HCT116 (cell line): ENCODE results near the gene CYP26B1. TPM values are rescaled to one million over a fixed set of nuclear protein-coding genes. Genes with fewer than 3 reads are reported as not detected.

Experiments used
- ATAC-seq: fragments of 200-7000 bp; cut with Tn5 transposase; 2 replicates; pipeline ENCODE4 v1.9.1; 2020; ENCODE audit warnings: mild to moderate bottlenecking, moderate library complexity
- BruUV-seq: library from RNA; stranded (reverse); fragments of 400-500 nt; replicated peaks from 2 replicates; lab custom pipeline; 2021; lab: Mats Ljungman, UMichigan
- CTCF ChIA-PET: fragments of 300-600 bp; sonication (Branson Sonifier 250); formaldehyde crosslinking; loops from one replicate; lab custom pipeline; 2021; ENCODE audit warnings: antibody characterized with exemption; lab: Charles Lee
- POLR2A ChIA-PET: fragments of 300-600, 350-600 bp; sonication (Branson Sonifier 250); formaldehyde crosslinking; loops from one replicate; lab custom pipeline; 2021; ENCODE audit warnings: antibody characterized with exemption; lab: Charles Lee
- RAD21 ChIA-PET, 2 experiments: fragments of 300-600 bp; sonication (Branson Sonifier 250); formaldehyde crosslinking; loops; one replicate each; lab custom pipeline; 2023; ENCODE audit warnings: low total read pairs in 2 of 2; ENCODE audit not compliant: uncharacterized antibody in 2 of 2, unreplicated experiment in 2 of 2, low non-redundant PET in 1 of 2; lab: Charles Lee
- DNase-seq: peaks from one replicate; pipeline ENCODE4 v3.0.0-alpha.2; 2010; ENCODE audit warnings: low read depth, low spot score
- H2AFZ ChIP-seq: fragments of 200-600 bp; shearing (Covaris generic), sonication (generic); 2 replicates; pipeline ENCODE4 v1.6.1; 2017; ENCODE audit warnings: low read depth, mixed run types, mixed read lengths, antibody characterized with exemption, low read length; ENCODE audit not compliant: poor library complexity, severe bottlenecking
- H3K27ac ChIP-seq: 2 replicates; pipeline ENCODE4 v1.5.1; 2012; ENCODE audit warnings: low read depth, low read length
- H3K27me3 ChIP-seq: fragments of 200-600 bp; sonication (generic); 2 replicates; pipeline ENCODE4 v1.6.1; 2016; ENCODE audit warnings: mixed run types, low read length, mixed read lengths; ENCODE audit not compliant: insufficient read depth
- H3K36me3 ChIP-seq, 2 experiments: fragments of 200-500 bp in 1 of 2; fragments of 200-600 bp in 1 of 2; sonication (Bioruptor generic) in 1 of 2; sonication (generic) in 1 of 2; 2 replicates each; pipeline versions ENCODE4 v1.5.1 to v1.6.1; 2014 to 2016; ENCODE audit warnings: low read length in 2 of 2, inconsistent platforms in 1 of 2, mixed read lengths in 1 of 2, mixed run types in 1 of 2; ENCODE audit not compliant: insufficient read depth in 2 of 2, control insufficient read depth in 1 of 2
- H3K4me1 ChIP-seq, 2 experiments: fragments of 200-600 bp in 1 of 2; sonication (generic) in 1 of 2; 2 replicates each; pipeline versions ENCODE4 v1.5.1 to v1.6.1; 2012 to 2017; ENCODE audit warnings: low read length in 2 of 2, inconsistent platforms in 1 of 2, mild to moderate bottlenecking in 1 of 2, mixed read lengths in 1 of 2, mixed run types in 1 of 2, moderate library complexity in 1 of 2; ENCODE audit not compliant: insufficient read depth in 2 of 2, control insufficient read depth in 1 of 2
- H3K4me2 ChIP-seq: fragments of 200-600 bp; sonication (generic); 2 replicates; pipeline ENCODE4 v1.6.1; 2017; ENCODE audit warnings: mixed run types, low read length, mixed read lengths
- H3K4me3 ChIP-seq, 2 experiments: fragments of 200-600 bp in 1 of 2; sonication (generic) in 1 of 2; replicated peaks in 1 of 2; 2 replicates each; pipeline ENCODE4 v1.5.1; 2011 to 2016; ENCODE audit warnings: low read length in 2 of 2, control low read depth in 1 of 2, low read depth in 1 of 2, mild to moderate bottlenecking in 1 of 2, mixed read lengths in 1 of 2, mixed run types in 1 of 2
- H3K79me2 ChIP-seq: fragments of 200-600 bp; sonication (generic); 2 replicates; pipeline ENCODE4 v1.6.1; 2017; ENCODE audit warnings: mild to moderate bottlenecking, mixed run types, low read length, moderate library complexity, mixed read lengths; ENCODE audit not compliant: insufficient read depth
- H3K9ac ChIP-seq: fragments of 200-600 bp; sonication (generic); 2 replicates; pipeline ENCODE4 v1.6.1; 2016; ENCODE audit warnings: low read length, mixed read lengths
- H3K9me2 ChIP-seq: fragments of 200-600 bp; sonication (generic), shearing (Covaris generic); 2 replicates; pipeline ENCODE4 v1.6.1; 2017; ENCODE audit warnings: mixed run types, mild to moderate bottlenecking, moderate library complexity; ENCODE audit not compliant: insufficient read depth
- H3K9me3 ChIP-seq, 2 experiments: fragments of 200-500 bp in 1 of 2; fragments of 200-600 bp in 1 of 2; sonication (Bioruptor generic) in 1 of 2; sonication (generic) in 1 of 2; 2 replicates each; pipeline ENCODE4 v1.6.1; 2014 to 2017; ENCODE audit warnings: low read length in 2 of 2, mixed read lengths in 2 of 2, inconsistent platforms in 1 of 2, low read depth in 1 of 2, mild to moderate bottlenecking in 1 of 2, mixed run types in 1 of 2, moderate library complexity in 1 of 2; ENCODE audit not compliant: control insufficient read depth in 1 of 2, insufficient read depth in 1 of 2
- H4K20me1 ChIP-seq: fragments of 200-600 bp; sonication (generic), shearing (Covaris generic); 2 replicates; pipeline ENCODE4 v1.6.1; 2017; ENCODE audit warnings: mixed run types, mild to moderate bottlenecking, moderate library complexity; ENCODE audit not compliant: insufficient read depth
- EGR1 ChIP-seq: IDR thresholded peaks from 2 replicates; pipeline ENCODE4 v1.6.1; 2012; ENCODE audit warnings: low read depth
- EZH2 ChIP-seq: fragments of 200-600 bp; sonication (generic); IDR thresholded peaks from 2 replicates; pipeline ENCODE4 v1.6.1; 2017; ENCODE audit warnings: antibody characterized with exemption, mixed run types
- FOSL1 ChIP-seq: IDR thresholded peaks from 2 replicates; pipeline ENCODE4 v1.6.1; 2012; ENCODE audit warnings: low read depth
- JUND ChIP-seq: IDR thresholded peaks from 2 replicates; pipeline ENCODE4 v1.6.1; 2012
- POLR2AphosphoS5 ChIP-seq: IDR thresholded peaks from 2 replicates; pipeline ENCODE4 v1.6.1; 2011; ENCODE audit warnings: mild to moderate bottlenecking, low read depth, low read length, moderate library complexity
- RAD21 ChIP-seq: IDR thresholded peaks from 2 replicates; pipeline ENCODE4 v1.6.1; 2012; ENCODE audit warnings: low read depth, mild to moderate bottlenecking
- SIN3A ChIP-seq: IDR thresholded peaks from 2 replicates; pipeline ENCODE4 v1.6.1; 2012; ENCODE audit warnings: low read depth
- SRF ChIP-seq: IDR thresholded peaks from 2 replicates; pipeline ENCODE4 v1.6.1; 2012; ENCODE audit warnings: low read depth
- YY1 ChIP-seq: IDR thresholded peaks from 2 replicates; pipeline ENCODE4 v1.6.1; 2011; ENCODE audit warnings: low read length, low read depth, moderate library complexity, mild to moderate bottlenecking; ENCODE audit not compliant: insufficient replicate concordance; ENCODE audit errors: extremely low read depth
- intact Hi-C: fragments of 100-400 bp; cut with micrococcal nuclease; formaldehyde crosslinking; loops from 2 replicates; pipeline ENCODE4 v1.10.0; 2022
- total RNA-seq: library from RNA; stranded (reverse); gene quantifications from one replicate; pipeline ENCODE4 v1.2.1, GENCODE V29; 2021; ENCODE audit not compliant: unreplicated experiment

CYP26B1 gene
- total RNA-seq, 1 experiment from 2014 or later, result 21.1 TPM

DNA sequence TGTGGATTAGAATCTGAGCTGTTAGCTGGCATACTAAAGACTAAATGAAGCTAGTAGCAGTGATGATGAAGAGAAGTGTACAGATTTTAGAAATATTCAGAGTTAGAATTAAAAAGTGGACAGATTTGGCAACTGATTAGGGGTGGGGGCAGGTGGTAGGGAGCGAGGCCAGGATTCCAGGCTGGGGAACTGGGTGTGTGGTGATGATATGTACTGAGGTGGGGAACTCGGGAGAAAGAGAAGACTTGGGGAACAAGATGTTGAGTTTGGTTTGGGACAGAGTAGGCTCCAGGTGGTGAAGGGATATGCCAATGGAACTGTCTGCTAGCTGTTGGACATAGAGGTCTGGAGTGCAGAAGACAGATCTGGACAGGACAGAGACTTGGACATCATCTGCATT, 9.2 kb upstream of the CYP26B1 start:
- no peak overlapping the region for H3K27ac ChIP-seq
- H3K4me2 ChIP-seq, result no peak overlapping the region
- H3K9me3 ChIP-seq, result no peaks in the 10 kb centered on the region
- no peaks in the 10 kb centered on the region for H4K20me1 ChIP-seq
- CTCF ChIA-PET, result interaction anchor here (1.5 kb wide), 1 partner anchor 233 kb away, joined by 3 read pairs; no protein-coding TSS in a partner anchor
- no peaks in the 10 kb centered on the region for H3K36me3 ChIP-seq
- no peak for TF ChIP-seq SRF
- TF ChIP-seq YY1, result no peak
- no peak for TF ChIP-seq JUND
- no peak for TF ChIP-seq EZH2
- TF ChIP-seq EGR1, result no peak
- no peak for TF ChIP-seq POLR2AphosphoS5
- TF ChIP-seq RAD21, result no peak
- no peak for TF ChIP-seq SIN3A
- TF ChIP-seq, all 23 proteins: peak for 0
- RAD21 ChIA-PET, result no interaction called here
- Histone ChIP-seq H3K4me3 (no peak overlapping the region), H3K9me2 (no peaks in the 10 kb centered on the region), H2AFZ (no peak overlapping the region), H3K27me3 (no peaks in the 10 kb centered on the region), H3K79me2 (no peaks in the 10 kb centered on the region), H3K4me1 (no peaks in the 10 kb centered on the region), H3K9ac (no peak overlapping the region)
- ATAC-seq (no peak), DNase-seq (no peak)
- no TSS peak for BruUV-seq
- POLR2A ChIA-PET, result no interaction called here
- intact Hi-C loops, result no loop called here

DNA sequence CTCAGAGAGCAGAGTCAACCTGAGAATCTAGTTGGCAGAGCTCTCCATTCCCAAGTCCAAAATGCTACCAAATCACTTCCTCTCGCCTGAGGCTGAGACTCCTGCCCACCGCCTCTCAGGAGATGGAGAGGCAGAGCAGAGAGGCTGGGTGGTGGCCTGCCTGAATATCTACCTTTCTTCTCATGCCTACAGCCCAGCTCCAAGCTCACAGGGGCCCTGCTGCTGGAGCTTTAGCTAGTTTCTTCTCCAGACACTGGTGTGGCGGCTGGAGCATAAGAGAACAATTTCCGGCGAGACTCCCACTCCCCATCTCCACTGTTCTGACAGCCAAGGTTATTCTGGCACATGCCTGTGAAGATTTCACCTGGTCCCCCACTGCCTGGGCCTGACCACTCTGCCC, 8.1 kb upstream of the CYP26B1 start:
- Histone ChIP-seq H3K4me1 (no peaks in the 10 kb centered on the region; a peak in 1 of 4 replicates), H3K4me2 (no peak overlapping the region), H2AFZ (no peak overlapping the region), H3K36me3 (no peaks in the 10 kb centered on the region), H4K20me1 (no peaks in the 10 kb centered on the region), H3K9ac (no peak overlapping the region), H3K27me3 (no peaks in the 10 kb centered on the region), H3K4me3 (no peak overlapping the region), H3K27ac (no peak overlapping the region), H3K9me3 (no peaks in the 10 kb centered on the region), H3K9me2 (no peaks in the 10 kb centered on the region)
- POLR2A ChIA-PET, result no interaction called here
- DNase-seq (no peak), ATAC-seq (no peak)
- BruUV-seq, result no TSS peak
- intact Hi-C loops, result no loop called here
- RAD21 ChIA-PET, result no interaction called here
- CTCF ChIA-PET, result interaction anchor here (1.5 kb wide), 1 partner anchor 232 kb away, joined by 3 read pairs; no protein-coding TSS in a partner anchor
- TF ChIP-seq SRF (no peak), FOSL1 (no peak)
- TF ChIP-seq, all 23 proteins: peak for 0
- H3K79me2 ChIP-seq, result no peaks in the 10 kb centered on the region
